Prostate gland (tissue), 2 donors: ENCODE data around the gene EDC4. TPM values are rescaled to one million over a fixed set of nuclear protein-coding genes. Genes with fewer than 3 reads are reported as not detected.

Experiments used
- DNase-seq: peaks from one replicate; pipeline ENCODE4 v3.0.0-alpha.2; 2019; ENCODE audit warnings: low spot score
- H3K27ac ChIP-seq, 2 donors: fragments of 200-600 bp; sonication (generic); 2 replicates each; pipeline ENCODE4 v1.5.1; 2017 to 2019
- H3K27me3 ChIP-seq: fragments of 200-600 bp; sonication (generic); replicated peaks from 2 replicates; pipeline ENCODE4 v1.5.1; 2019; ENCODE audit not compliant: insufficient read depth
- H3K36me3 ChIP-seq, 2 donors: fragments of 200-600 bp; sonication (generic); 1 replicate in 1 of 2; 2 replicates in 1 of 2; pipeline versions ENCODE4 v1.5.1 to v1.8.1; 2017 to 2019
- H3K4me1 ChIP-seq: fragments of 200-600 bp; sonication (generic); replicated peaks from 2 replicates; pipeline ENCODE4 v1.5.1; 2019
- H3K4me3 ChIP-seq, 2 donors: fragments of 200-600 bp; sonication (generic); 2 replicates each; pipeline ENCODE4 v1.5.1; 2017 to 2019
- H3K9me3 ChIP-seq: fragments of 200-600 bp; sonication (generic); 2 replicates; pipeline ENCODE4 v1.5.1; 2017
- POLR2A ChIP-seq: fragments of 450-650 bp; IDR thresholded peaks from one replicate; pipeline ENCODE4 v1.6.1; 2016; ENCODE audit warnings: antibody characterized with exemption, mild to moderate bottlenecking
- POLR2AphosphoS5 ChIP-seq: sonication (generic); formaldehyde crosslinking; IDR thresholded peaks from one replicate; pipeline ENCODE4 v1.6.1; 2017; ENCODE audit warnings: antibody characterized with exemption
- whole genome bisulfite sequencing: methylation state at CpG from one replicate; pipeline ENCODE4 v1.1.5; 2018; 5-methylcytosine and 5-hydroxymethylcytosine counted together
- intact Hi-C: fragments of 100-400 bp; cut with DNase I; formaldehyde crosslinking; loops from one replicate; pipeline ENCODE4 v1.14.2; 2022
- small RNA-seq, 2 donors: library from RNA; depleted of rRNA; stranded (forward); fragments of <200 nt; gene quantifications; one replicate each; pipeline ENCODE3, GENCODE V24; 2016
- total RNA-seq, 2 donors: library from RNA; depleted of rRNA; stranded (reverse); fragments of >200 nt; gene quantifications; one replicate each; pipeline ENCODE4 v1.1.0, GENCODE V29; 2016
- TF ChIP-seq, protein P1 (sequence below), 4 experiments: fragments of 200-600 bp in 2 of 4; fragments of 450-650 bp in 2 of 4; sonication (generic) in 2 of 4; IDR thresholded peaks; 1 replicate in 3 of 4; 2 replicates in 1 of 4; pipeline ENCODE4 v1.5.1; 2016 to 2019; ENCODE audit warnings: antibody characterized with exemption in 4 of 4, mild to moderate bottlenecking in 2 of 4, moderate library complexity in 2 of 4

Gene EDC4
- total RNA-seq, 2 donors from 2014 or later: 47.3 to 76.5 TPM

DNA sequence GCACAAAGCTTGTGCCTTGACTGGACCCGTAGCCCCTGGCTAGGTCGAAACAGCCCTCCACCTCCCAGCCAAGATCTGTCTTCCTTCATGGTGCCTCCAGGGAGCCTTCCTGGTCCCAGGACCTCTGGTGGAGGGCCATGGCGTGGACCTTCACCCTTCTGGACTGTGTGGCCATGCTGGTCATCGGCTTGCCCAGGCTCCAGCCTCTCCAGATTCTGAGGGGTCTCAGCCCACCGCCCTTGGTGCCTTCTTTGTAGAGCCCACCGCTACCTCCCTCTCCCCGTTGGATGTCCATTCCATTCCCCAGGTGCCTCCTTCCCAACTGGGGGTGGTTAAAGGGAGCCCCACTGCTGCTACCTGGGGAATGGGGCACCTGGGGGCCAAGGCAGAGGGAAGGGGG, 55.3 kb downstream of the EDC4 start:
- TF ChIP-seq, protein P1, sequence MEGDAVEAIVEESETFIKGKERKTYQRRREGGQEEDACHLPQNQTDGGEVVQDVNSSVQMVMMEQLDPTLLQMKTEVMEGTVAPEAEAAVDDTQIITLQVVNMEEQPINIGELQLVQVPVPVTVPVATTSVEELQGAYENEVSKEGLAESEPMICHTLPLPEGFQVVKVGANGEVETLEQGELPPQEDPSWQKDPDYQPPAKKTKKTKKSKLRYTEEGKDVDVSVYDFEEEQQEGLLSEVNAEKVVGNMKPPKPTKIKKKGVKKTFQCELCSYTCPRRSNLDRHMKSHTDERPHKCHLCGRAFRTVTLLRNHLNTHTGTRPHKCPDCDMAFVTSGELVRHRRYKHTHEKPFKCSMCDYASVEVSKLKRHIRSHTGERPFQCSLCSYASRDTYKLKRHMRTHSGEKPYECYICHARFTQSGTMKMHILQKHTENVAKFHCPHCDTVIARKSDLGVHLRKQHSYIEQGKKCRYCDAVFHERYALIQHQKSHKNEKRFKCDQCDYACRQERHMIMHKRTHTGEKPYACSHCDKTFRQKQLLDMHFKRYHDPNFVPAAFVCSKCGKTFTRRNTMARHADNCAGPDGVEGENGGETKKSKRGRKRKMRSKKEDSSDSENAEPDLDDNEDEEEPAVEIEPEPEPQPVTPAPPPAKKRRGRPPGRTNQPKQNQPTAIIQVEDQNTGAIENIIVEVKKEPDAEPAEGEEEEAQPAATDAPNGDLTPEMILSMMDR (IDR thresholded peaks at IDR 0.05): no peak
- no peak for TF ChIP-seq POLR2A
- no peak for TF ChIP-seq POLR2AphosphoS5
- intact Hi-C loops: loop anchor here (1.0 to 5.0 kb wide), 2 partner anchors 45 to 256 kb away; no protein-coding TSS in a partner anchor
- H3K27me3 ChIP-seq: no peaks in the 10 kb centered on the region
- WGBS: 75% methylated on average over 7 of the region's 7 CpGs
- H3K9me3 ChIP-seq: no peaks in the 10 kb centered on the region
- no peak for DNase-seq
- peaks cover 12% of the 10 kb centered on the region for H3K4me1 ChIP-seq
- no peak overlapping the region for H3K27ac ChIP-seq
- no peaks in the 10 kb centered on the region for H3K36me3 ChIP-seq
- H3K4me3 ChIP-seq: no peak overlapping the region

DNA sequence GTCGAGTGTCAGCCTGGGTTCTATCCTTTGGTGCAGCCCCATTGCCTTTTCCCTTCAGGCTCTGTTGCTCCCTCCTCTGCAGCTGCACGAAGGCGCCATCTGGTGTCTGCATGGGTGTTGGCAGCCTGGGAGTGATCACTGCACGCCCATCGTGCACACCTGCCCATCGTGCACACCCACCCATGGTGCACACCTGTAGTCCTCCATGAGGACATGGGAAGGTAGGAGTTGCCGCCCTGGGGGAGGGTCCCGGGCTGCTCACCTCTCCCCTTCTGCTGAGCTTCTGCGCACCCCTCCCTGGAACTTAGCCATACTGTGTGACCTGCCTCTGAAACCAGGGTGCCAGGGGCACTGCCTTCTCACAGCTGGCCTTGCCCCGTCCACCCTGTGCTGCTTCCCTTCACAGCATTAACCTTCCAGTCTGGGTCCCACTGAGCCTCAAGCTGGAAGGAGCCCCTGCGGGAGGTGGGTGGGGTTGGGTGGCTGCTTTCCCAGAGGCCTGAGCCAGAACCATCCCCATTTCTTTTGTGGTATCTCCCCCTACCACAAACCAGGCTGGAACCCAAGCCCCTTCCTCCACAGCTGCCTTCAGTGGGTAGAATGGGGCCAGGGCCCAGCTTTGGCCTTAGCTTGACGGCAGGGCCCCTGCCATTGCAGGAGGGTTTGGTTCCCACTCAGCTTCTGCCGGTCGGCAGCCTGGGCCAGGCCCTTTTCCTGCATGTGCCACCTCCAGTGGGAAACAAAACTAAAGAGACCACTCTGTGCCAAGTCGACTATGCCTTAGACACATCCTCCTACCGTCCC, 55.9 kb downstream of the EDC4 start:
- WGBS: 46% methylated on average over 15 of the region's 16 CpGs
- TF ChIP-seq POLR2A (no peak), POLR2AphosphoS5 (peak; percentile 40)
- TF ChIP-seq, protein P1 (IDR thresholded peaks at IDR 0.05): peak; percentile 60 to 94 (median 83)

DNA sequence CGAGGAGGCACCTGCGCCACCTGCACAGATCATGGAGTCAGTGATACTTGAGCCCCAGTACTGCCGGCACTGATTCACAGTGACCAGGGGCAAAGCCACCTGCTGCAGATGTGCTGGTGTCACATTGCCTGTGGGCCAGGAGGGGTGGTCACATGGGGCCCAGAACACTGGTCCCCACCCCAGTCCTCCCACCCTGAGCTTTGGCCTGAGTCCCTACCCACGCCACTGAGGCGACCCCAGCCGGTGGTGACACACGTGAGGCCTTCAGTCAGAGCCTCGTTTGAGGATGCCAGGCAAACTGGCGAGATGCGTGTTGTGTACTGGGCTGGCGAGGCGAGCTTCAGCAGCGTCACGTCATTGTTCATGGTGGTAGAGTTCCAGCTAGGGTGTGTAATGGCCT, 57.3 kb downstream of the EDC4 start:
- no peak for TF ChIP-seq POLR2AphosphoS5
- TF ChIP-seq, protein P1 (IDR thresholded peaks at IDR 0.05): no peak
- Histone ChIP-seq H3K36me3 (no peaks in the 10 kb centered on the region), H3K27me3 (no peaks in the 10 kb centered on the region), H3K4me3 (no peak overlapping the region), H3K27ac (no peak overlapping the region), H3K4me1 (peaks cover 16% of the 10 kb centered on the region), H3K9me3 (no peaks in the 10 kb centered on the region)
- no peak for DNase-seq
- intact Hi-C loops: loop anchor here (10.0 kb wide), 1 partner anchor 395 kb away; no protein-coding TSS in a partner anchor
- 87% methylated on average over 14 of the region's 14 CpGs for WGBS

More for the DNA sequence above, 55.9 kb downstream of the EDC4 start:
- Histone ChIP-seq H3K4me3 (no peak overlapping the region), H3K27ac (no peak overlapping the region), H3K4me1 (peaks cover 12% of the 10 kb centered on the region), H3K27me3 (no peaks in the 10 kb centered on the region), H3K36me3 (no peaks in the 10 kb centered on the region), H3K9me3 (no peaks in the 10 kb centered on the region)
- intact Hi-C loops: loop anchor here (1.0 to 5.0 kb wide), 2 partner anchors 45 to 256 kb away; no protein-coding TSS in a partner anchor
- DNase-seq: peak; percentile 62

DNA sequence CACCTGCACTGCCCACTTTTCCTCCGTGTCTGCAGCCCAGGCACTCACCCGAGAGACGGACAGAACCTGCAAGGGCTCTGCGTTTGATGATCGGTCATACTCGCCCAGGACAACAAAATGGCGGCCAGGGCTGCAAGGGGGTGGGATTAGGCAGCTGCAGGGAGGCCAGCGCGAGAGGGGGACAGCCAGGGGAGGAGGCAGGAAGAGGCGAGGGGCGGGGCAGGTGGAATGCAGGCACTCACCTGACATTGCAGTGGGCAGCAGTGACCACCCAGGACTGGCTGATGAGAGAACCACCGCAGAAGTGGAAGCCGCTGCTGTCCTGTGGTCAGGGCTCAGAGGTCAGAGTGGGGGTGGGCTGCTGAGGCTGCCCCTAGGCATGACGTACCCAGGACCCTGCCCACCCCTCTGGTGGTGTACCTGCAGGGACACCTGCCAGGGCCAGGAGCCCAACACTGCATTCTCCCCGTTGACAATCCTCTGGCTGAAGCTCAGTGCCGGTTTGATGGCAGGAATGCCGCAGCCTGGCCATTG, 57.9 kb downstream of the EDC4 start:
- DNase-seq: no peak
- 88% methylated on average over 17 of the region's 17 CpGs for WGBS
- Histone ChIP-seq H3K27ac (no peak overlapping the region), H3K9me3 (no peaks in the 10 kb centered on the region), H3K4me3 (no peak overlapping the region), H3K27me3 (no peaks in the 10 kb centered on the region), H3K36me3 (no peaks in the 10 kb centered on the region), H3K4me1 (peaks cover 17% of the 10 kb centered on the region)
- intact Hi-C loops: loop anchor here (10.0 kb wide), 1 partner anchor 396 kb away; no protein-coding TSS in a partner anchor
- TF ChIP-seq, protein P1 (IDR thresholded peaks at IDR 0.05): no peak
- no peak for TF ChIP-seq POLR2A
- TF ChIP-seq POLR2AphosphoS5: no peak

Small RNAs within 50 kb of the gene (small RNA-seq; reads per million reads assigned to genes)
- 0 reads per million in 2 donors for gene AC040162.2
- 0 reads per million in 2 donors for gene NRN1L

Other genes starting within 250 kb of the EDC4 start
- 1 to 10 TPM; 4.8 to 5.1 TPM for gene CARMIL2, start 227.9 kb upstream of the EDC4 start, total RNA-seq
- 10 to 100 TPM; 17.1 to 45.4 TPM for gene ACD, start 212.8 kb upstream of the EDC4 start, total RNA-seq
- 10 to 100 TPM in 1 of 2 donors, 1 to 10 TPM in 1; 3.4 to 13.7 TPM for gene PARD6A, start 212.1 kb upstream of the EDC4 start, total RNA-seq
- gene ENKD1, start 206.3 kb upstream of the EDC4 start, total RNA-seq: 10 to 100 TPM; 20.6 to 29.1 TPM
- gene C16orf86, start 206.2 kb upstream of the EDC4 start, total RNA-seq: 10 to 100 TPM in 1 of 2 donors, 1 to 10 TPM in 1; 10.0 to 18.3 TPM
- gene GFOD2, start 153.7 kb upstream of the EDC4 start, total RNA-seq: 10 to 100 TPM; 16.0 to 27.4 TPM
- 10 to 100 TPM; 11.1 to 22.8 TPM for gene RANBP10, start 66.5 kb upstream of the EDC4 start, total RNA-seq
- gene TSNAXIP1, start 66.2 kb upstream of the EDC4 start, total RNA-seq: 1 to 10 TPM; 2.1 to 8.0 TPM
- gene THAP11, start 30.7 kb upstream of the EDC4 start, total RNA-seq: 10 to 100 TPM; 60.2 to 78.6 TPM
- gene NUTF2, start 26.1 kb upstream of the EDC4 start, total RNA-seq: 100 to 1,000 TPM in 1 of 2 donors, 10 to 100 TPM in 1; 61.5 to 234 TPM
- 10 to 100 TPM; 28.1 to 69.2 TPM for gene CENPT, start 25.4 kb upstream of the EDC4 start, total RNA-seq
- gene NRN1L, start 11.8 kb downstream of the EDC4 start, total RNA-seq: 1 to 10 TPM; 4.0 to 4.4 TPM
- gene PSKH1, start 20.2 kb downstream of the EDC4 start, total RNA-seq: 10 to 100 TPM; 16.7 to 53.2 TPM
- under 1 TPM in 1 of 2 donors, not detected in 1; 0.85 TPM for gene CTRL, start 58.8 kb downstream of the EDC4 start, total RNA-seq
- gene PSMB10, start 63.8 kb downstream of the EDC4 start, total RNA-seq: 10 to 100 TPM; 29.9 to 42.5 TPM
- gene LCAT, start 71.1 kb downstream of the EDC4 start, total RNA-seq: 10 to 100 TPM in 1 of 2 donors, 1 to 10 TPM in 1; 6.9 to 17.4 TPM
- gene SLC12A4, start 95.6 kb downstream of the EDC4 start, total RNA-seq: 10 to 100 TPM; 32.6 to 89.1 TPM
- 10 to 100 TPM in 1 of 2 donors, not detected in 1; 49.9 TPM for gene DPEP3, start 107.4 kb downstream of the EDC4 start, total RNA-seq
- 1 to 10 TPM in 1 of 2 donors, under 1 TPM in 1; 0.41 to 2.4 TPM for gene DPEP2, start 126.4 kb downstream of the EDC4 start, total RNA-seq
- under 1 TPM in 1 of 2 donors, not detected in 1; 0.62 TPM for gene DPEP2NB, start 142.9 kb downstream of the EDC4 start, total RNA-seq
- 10 to 100 TPM in 1 of 2 donors, 1 to 10 TPM in 1; 7.1 to 16.5 TPM for gene DDX28, start 150.2 kb downstream of the EDC4 start, total RNA-seq
- gene DUS2, start 150.2 kb downstream of the EDC4 start, total RNA-seq: 10 to 100 TPM in 1 of 2 donors, 1 to 10 TPM in 1; 7.2 to 14.5 TPM
- 10 to 100 TPM; 36.6 to 84.1 TPM for gene NFATC3, start 212.3 kb downstream of the EDC4 start, total RNA-seq